ENCODE data around the gene CD83.

The CD83 gene

DNA sequence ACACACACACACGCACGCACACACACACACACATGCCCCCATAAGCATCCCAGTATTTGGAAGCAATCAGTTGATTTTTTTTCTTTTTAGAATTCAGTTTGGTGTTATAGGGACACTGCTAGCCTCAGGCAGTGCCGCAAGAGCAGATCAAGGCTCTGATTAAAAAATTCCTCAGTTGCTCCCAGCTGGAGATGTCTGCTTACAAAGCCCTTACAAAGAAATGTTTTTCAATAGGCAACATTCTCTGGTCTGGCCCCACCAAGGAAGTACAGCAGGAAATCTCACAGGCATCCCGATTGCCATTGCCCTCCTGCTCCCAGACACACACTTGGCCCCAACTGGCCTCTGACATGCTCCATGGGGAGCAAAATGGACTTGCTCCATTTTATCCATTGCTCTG, 22.9 kb upstream of the CD83 start:
- H3K36me3 ChIP-seq (ENCODE audit: control insufficient read depth, insufficient read depth, low read length) = no peaks in the 10 kb centered on the region
- no peaks in the 10 kb centered on the region for H3K27me3 ChIP-seq (ENCODE audit: control insufficient read depth, insufficient read depth, low read length)
- no peaks in the 10 kb centered on the region for H3K4me1 ChIP-seq (ENCODE audit: control insufficient read depth, insufficient read depth, low read length)
- no peaks in the 10 kb centered on the region for H3K9me3 ChIP-seq (ENCODE audit: control insufficient read depth, low read length)
- no peak overlapping the region for H3K9ac ChIP-seq (ENCODE audit: low read length)
- no peak overlapping the region for H3K4me3 ChIP-seq (ENCODE audit: low read length)

DNA sequence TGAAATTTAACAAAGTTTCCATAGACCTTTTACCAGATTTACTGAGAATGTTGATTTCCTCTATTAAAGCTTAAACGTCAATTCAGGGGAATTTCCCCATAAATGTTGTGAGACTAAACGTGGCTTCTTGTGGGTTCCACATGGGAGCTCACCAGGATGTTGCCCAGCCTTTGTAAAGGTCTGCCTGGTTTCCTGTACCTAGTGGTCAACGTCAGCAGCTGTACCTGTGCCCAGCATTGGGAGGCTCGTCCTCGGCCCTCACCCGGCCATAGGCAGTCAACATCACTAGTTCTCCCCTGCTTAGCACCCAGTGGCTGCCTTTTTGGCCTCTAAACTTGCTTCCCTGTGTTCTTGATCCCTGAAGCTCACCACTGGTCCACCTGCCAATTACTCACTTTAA, 22.1 kb upstream of the CD83 start:
- Histone ChIP-seq H3K4me1 (ENCODE audit: control insufficient read depth, insufficient read depth, low read length) (no peaks in the 10 kb centered on the region), H3K9me3 (ENCODE audit: control insufficient read depth, low read length) (no peaks in the 10 kb centered on the region), H3K4me3 (ENCODE audit: low read length) (no peak overlapping the region), H3K27me3 (ENCODE audit: control insufficient read depth, insufficient read depth, low read length) (peaks cover under 1% of the 10 kb centered on the region), H3K36me3 (ENCODE audit: control insufficient read depth, insufficient read depth, low read length) (no peaks in the 10 kb centered on the region), H3K9ac (ENCODE audit: low read length) (no peak overlapping the region)

- no peak overlapping the region for H3K4me3 ChIP-seq (ENCODE audit: low read length)
- H3K4me1 ChIP-seq (ENCODE audit: control insufficient read depth, insufficient read depth, low read length) = no peaks in the 10 kb centered on the region
- H3K27me3 ChIP-seq (ENCODE audit: control insufficient read depth, insufficient read depth, low read length) = peaks cover 7% of the 10 kb centered on the region
Measured at GRCh38 chr6:14100138-14100537, 17.4 kb upstream of the CD83 start.

DNA sequence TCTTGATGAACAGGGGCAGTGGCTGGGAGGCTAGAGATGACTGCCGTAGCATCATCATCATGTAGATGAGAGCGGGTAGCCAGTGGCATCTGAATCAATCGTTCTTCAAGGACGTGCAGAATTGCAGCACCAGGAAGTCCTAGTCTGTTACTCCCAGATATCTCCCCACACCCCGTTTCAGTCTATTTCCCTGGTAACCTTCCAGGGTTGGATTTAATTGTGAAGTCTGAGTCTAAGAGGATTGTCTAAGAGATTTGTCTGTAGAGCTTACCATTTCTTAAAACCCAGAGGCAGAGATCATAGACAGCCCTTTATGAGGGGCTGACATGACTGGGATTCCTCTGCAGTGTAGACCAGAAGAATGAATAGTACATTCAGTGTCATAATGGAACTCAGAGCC, 16.6 kb upstream of the CD83 start:
- H3K27me3 ChIP-seq (ENCODE audit: control insufficient read depth, insufficient read depth, low read length) = peaks cover 7% of the 10 kb centered on the region
- no peak overlapping the region for H3K9ac ChIP-seq (ENCODE audit: low read length)
- no peaks in the 10 kb centered on the region for H3K9me3 ChIP-seq (ENCODE audit: control insufficient read depth, low read length)
- H3K4me1 ChIP-seq (ENCODE audit: control insufficient read depth, insufficient read depth, low read length) = no peaks in the 10 kb centered on the region
- H3K36me3 ChIP-seq (ENCODE audit: control insufficient read depth, insufficient read depth, low read length) = no peaks in the 10 kb centered on the region
- no peak overlapping the region for H3K4me3 ChIP-seq (ENCODE audit: low read length)

More at GRCh38 chr6:14100138-14100537, 17.4 kb upstream of the CD83 start:
- no peaks in the 10 kb centered on the region for H3K36me3 ChIP-seq (ENCODE audit: control insufficient read depth, insufficient read depth, low read length)
- no peak overlapping the region for H3K9ac ChIP-seq (ENCODE audit: low read length)
- H3K9me3 ChIP-seq (ENCODE audit: control insufficient read depth, low read length) = no peaks in the 10 kb centered on the region

GRCh38 chr6:14102383-14102782, 15.2 kb upstream of the CD83 start:
- Histone ChIP-seq H3K9me3 (ENCODE audit: control insufficient read depth, low read length) (no peaks in the 10 kb centered on the region), H3K4me3 (ENCODE audit: low read length) (no peak overlapping the region), H3K4me1 (ENCODE audit: control insufficient read depth, insufficient read depth, low read length) (no peaks in the 10 kb centered on the region), H3K36me3 (ENCODE audit: control insufficient read depth, insufficient read depth, low read length) (no peaks in the 10 kb centered on the region), H3K27me3 (ENCODE audit: control insufficient read depth, insufficient read depth, low read length) (peaks cover 7% of the 10 kb centered on the region), H3K9ac (ENCODE audit: low read length) (no peak overlapping the region)

- Histone ChIP-seq H3K9me3 (ENCODE audit: control insufficient read depth, low read length) (no peaks in the 10 kb centered on the region), H3K27me3 (ENCODE audit: control insufficient read depth, insufficient read depth, low read length) (peaks cover 12% of the 10 kb centered on the region), H3K9ac (ENCODE audit: low read length) (no peak overlapping the region), H3K4me1 (ENCODE audit: control insufficient read depth, insufficient read depth, low read length) (no peaks in the 10 kb centered on the region), H3K4me3 (ENCODE audit: low read length) (no peak overlapping the region), H3K36me3 (ENCODE audit: control insufficient read depth, insufficient read depth, low read length) (no peaks in the 10 kb centered on the region)
Measured at GRCh38 chr6:14105547-14105946, 12.0 kb upstream of the CD83 start.

- H3K9ac ChIP-seq (ENCODE audit: low read length) = no peak overlapping the region
- H3K36me3 ChIP-seq (ENCODE audit: control insufficient read depth, insufficient read depth, low read length) = no peaks in the 10 kb centered on the region
- no peaks in the 10 kb centered on the region for H3K9me3 ChIP-seq (ENCODE audit: control insufficient read depth, low read length)
- no peak overlapping the region for H3K4me3 ChIP-seq (ENCODE audit: low read length)
- no peaks in the 10 kb centered on the region for H3K4me1 ChIP-seq (ENCODE audit: control insufficient read depth, insufficient read depth, low read length)
- H3K27me3 ChIP-seq (ENCODE audit: control insufficient read depth, insufficient read depth, low read length) = peaks cover 9% of the 10 kb centered on the region
Measured at GRCh38 chr6:14107000-14107399, 10.6 kb upstream of the CD83 start.

GRCh38 chr6:14107711-14108494, 9.7 kb upstream of the CD83 start:
- H3K4me1 ChIP-seq (ENCODE audit: control insufficient read depth, insufficient read depth, low read length) = no peaks in the 10 kb centered on the region
- peaks cover 9% of the 10 kb centered on the region for H3K27me3 ChIP-seq (ENCODE audit: control insufficient read depth, insufficient read depth, low read length)
- no peaks in the 10 kb centered on the region for H3K36me3 ChIP-seq (ENCODE audit: control insufficient read depth, insufficient read depth, low read length)
- H3K9ac ChIP-seq (ENCODE audit: low read length) = no peak overlapping the region
- no peak overlapping the region for H3K4me3 ChIP-seq (ENCODE audit: low read length)
- H3K9me3 ChIP-seq (ENCODE audit: control insufficient read depth, low read length) = no peaks in the 10 kb centered on the region

- Histone ChIP-seq H3K27me3 (ENCODE audit: control insufficient read depth, insufficient read depth, low read length) (peaks cover 9% of the 10 kb centered on the region), H3K9me3 (ENCODE audit: control insufficient read depth, low read length) (no peaks in the 10 kb centered on the region), H3K4me1 (ENCODE audit: control insufficient read depth, insufficient read depth, low read length) (no peaks in the 10 kb centered on the region), H3K36me3 (ENCODE audit: control insufficient read depth, insufficient read depth, low read length) (no peaks in the 10 kb centered on the region), H3K4me3 (ENCODE audit: low read length) (no peak overlapping the region), H3K9ac (ENCODE audit: low read length) (no peak overlapping the region)
Measured at GRCh38 chr6:14108571-14109410, 8.8 kb upstream of the CD83 start.

DNA sequence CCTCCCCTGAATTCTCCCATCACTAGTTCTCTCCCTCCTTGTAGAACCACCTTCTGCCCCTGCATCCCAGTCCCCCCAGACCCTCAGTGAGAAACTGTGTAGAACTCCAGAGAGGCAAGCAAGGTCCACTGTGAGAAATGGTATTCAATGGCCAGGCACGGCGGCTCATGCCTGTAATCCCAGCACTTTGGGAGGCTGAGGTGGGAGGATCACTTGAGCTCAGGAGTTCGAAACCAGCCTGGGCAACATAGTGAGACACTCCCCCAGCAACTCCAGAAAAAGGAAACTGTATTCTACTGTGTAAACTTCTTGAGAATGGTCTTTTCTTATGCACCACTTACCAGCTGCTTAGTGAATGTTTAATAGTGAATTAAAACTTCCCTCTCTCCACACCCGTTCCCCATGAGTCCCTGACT, 8.2 kb upstream of the CD83 start:
- Histone ChIP-seq H3K9me3 (ENCODE audit: control insufficient read depth, low read length) (no peaks in the 10 kb centered on the region), H3K4me3 (ENCODE audit: low read length) (no peak overlapping the region), H3K4me1 (ENCODE audit: control insufficient read depth, insufficient read depth, low read length) (no peaks in the 10 kb centered on the region), H3K9ac (ENCODE audit: low read length) (no peak overlapping the region), H3K27me3 (ENCODE audit: control insufficient read depth, insufficient read depth, low read length) (peaks cover 8% of the 10 kb centered on the region), H3K36me3 (ENCODE audit: control insufficient read depth, insufficient read depth, low read length) (no peaks in the 10 kb centered on the region)

DNA sequence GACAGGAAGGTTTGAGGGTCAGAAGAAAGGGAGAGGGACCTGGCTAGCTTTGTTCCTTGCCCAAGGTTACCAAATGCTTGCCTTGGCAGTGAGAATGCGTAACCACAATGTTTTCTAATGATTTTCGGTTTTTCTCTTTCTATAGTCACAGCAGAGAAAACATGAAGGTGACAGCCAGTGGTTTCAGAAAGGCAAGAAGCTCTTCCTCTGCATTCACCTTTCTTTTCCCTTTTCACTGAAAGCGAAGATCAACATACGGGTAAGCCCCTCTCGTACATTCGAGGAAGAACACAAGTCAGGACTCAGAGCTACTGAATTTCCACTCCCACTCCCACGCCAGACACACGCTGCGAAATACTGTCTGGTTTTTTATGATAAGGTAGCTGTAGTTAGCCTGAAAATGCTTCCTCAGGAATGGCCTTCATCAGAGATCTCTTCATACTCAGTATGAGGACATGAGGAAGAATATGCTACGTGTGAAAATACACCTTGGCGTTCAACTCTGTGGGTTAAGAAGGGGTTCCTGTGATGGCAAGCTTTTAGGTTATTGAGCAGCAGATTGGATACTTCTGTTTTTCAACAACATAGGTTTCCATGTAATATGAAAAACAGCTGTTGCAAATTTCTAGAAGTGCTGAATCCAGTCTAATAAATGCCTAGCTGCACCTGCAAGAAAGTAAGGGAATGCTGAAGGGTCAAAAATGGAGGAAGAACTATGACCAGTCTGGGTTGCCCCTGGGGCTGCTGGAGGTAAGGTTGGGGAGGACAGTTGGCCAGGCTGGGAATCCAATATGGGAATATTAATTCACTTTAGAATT, 7.4 kb upstream of the CD83 start:
- Histone ChIP-seq H3K9me3 (ENCODE audit: control insufficient read depth, low read length) (no peaks in the 10 kb centered on the region), H3K4me3 (ENCODE audit: low read length) (no peak overlapping the region), H3K27me3 (ENCODE audit: control insufficient read depth, insufficient read depth, low read length) (peaks cover 6% of the 10 kb centered on the region), H3K4me1 (ENCODE audit: control insufficient read depth, insufficient read depth, low read length) (no peaks in the 10 kb centered on the region), H3K9ac (ENCODE audit: low read length) (no peak overlapping the region), H3K36me3 (ENCODE audit: control insufficient read depth, insufficient read depth, low read length) (no peaks in the 10 kb centered on the region)

DNA sequence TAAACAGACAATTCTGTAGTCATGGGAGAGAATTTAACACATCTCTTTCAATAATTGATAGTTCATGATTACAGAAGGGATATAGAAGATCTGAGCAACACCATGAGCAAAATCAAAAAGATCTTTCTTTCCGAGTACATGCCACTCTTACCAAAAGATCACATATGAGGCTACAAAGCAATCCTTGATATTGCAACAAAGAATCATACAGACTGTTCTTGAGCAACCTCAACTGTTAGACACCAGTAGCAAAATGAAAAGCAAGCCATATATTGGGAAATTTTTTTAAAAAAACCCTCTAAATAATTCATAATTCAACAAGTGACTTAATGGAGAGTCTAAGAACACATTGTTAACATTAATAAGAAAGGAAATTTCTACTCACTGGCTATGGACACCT, 3.6 kb upstream of the CD83 start:
- H3K4me1 ChIP-seq (ENCODE audit: control insufficient read depth, insufficient read depth, low read length) = peaks cover 7% of the 10 kb centered on the region
- H3K27me3 ChIP-seq (ENCODE audit: control insufficient read depth, insufficient read depth, low read length) = peaks cover 5% of the 10 kb centered on the region
- no peak overlapping the region for H3K4me3 ChIP-seq (ENCODE audit: low read length)
- no peaks in the 10 kb centered on the region for H3K36me3 ChIP-seq (ENCODE audit: control insufficient read depth, insufficient read depth, low read length)
- no peaks in the 10 kb centered on the region for H3K9me3 ChIP-seq (ENCODE audit: control insufficient read depth, low read length)
- H3K9ac ChIP-seq (ENCODE audit: low read length) = no peak overlapping the region

Measured in mucosa of stomach (tissue), 1 donor.